Measurements from ENCODE around the gene SHFL.

DNA sequence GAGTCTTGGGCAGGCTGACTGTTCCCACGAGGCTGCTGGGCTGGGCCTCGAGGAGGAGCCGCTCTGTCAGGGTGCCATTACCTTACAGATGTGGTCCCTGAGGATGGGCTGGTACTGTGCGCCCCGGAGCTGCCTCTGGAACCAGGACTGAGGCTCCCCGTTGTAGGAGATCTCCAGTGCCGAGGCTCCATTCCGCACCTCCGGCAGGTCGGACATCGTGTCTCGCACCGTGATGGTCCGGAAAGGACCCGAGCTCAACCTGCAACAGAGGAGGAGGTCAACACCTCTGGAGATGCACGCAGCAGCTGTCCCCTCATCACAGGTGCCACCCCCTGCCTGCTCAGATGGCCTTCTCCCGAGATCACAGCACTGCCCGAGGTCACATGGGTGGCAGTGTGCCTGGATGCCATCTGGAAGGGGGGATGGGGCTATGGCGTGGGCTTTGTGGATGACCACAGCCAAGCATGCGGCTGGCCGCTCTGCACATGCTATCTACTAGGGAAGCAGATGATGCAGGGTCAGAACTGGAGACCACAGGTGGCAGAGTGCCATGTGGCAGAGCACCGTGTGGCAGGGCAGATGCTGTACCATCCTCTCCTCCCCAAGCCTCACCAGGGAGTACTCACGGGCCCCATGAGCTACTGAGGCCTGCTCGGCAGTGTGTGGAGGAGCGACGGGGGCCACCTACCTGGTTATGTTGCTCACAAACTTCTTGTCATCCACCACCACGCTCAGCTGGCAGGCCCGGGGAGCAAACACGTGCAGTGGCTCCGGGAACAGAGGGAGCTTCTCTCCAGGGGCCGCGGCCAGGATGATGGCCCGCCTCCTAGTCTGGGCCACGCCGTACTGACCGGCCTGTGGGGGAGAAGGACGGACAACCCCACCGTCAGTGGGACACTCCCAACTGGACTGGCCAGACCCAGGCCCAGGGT, 51.9 kb downstream of the SHFL start:
- no peak for TF ChIP-seq POLR2A (IDR thresholded peaks at IDR 0.05; ENCODE audit: borderline replicate concordance, extremely low read depth, insufficient read depth, insufficient read length)
- TF ChIP-seq, protein P1, sequence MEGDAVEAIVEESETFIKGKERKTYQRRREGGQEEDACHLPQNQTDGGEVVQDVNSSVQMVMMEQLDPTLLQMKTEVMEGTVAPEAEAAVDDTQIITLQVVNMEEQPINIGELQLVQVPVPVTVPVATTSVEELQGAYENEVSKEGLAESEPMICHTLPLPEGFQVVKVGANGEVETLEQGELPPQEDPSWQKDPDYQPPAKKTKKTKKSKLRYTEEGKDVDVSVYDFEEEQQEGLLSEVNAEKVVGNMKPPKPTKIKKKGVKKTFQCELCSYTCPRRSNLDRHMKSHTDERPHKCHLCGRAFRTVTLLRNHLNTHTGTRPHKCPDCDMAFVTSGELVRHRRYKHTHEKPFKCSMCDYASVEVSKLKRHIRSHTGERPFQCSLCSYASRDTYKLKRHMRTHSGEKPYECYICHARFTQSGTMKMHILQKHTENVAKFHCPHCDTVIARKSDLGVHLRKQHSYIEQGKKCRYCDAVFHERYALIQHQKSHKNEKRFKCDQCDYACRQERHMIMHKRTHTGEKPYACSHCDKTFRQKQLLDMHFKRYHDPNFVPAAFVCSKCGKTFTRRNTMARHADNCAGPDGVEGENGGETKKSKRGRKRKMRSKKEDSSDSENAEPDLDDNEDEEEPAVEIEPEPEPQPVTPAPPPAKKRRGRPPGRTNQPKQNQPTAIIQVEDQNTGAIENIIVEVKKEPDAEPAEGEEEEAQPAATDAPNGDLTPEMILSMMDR (IDR thresholded peaks at IDR 0.05 in 2 of 3, conservative IDR thresholded peaks at IDR 0.05 in 1 of 3; ENCODE audit: borderline replicate concordance in 1 of 3, insufficient read depth in 1 of 3, low read depth in 2 of 3, low read length in 2 of 3), result no peak
- TF ChIP-seq REST (IDR thresholded peaks at IDR 0.05; ENCODE audit: low read depth), result no peak
- no peak for TF ChIP-seq YY1 (IDR thresholded peaks at IDR 0.05; ENCODE audit: extremely low read depth, insufficient replicate concordance, low read depth, low read length)
- no peak for TF ChIP-seq EZH2 (IDR thresholded peaks at IDR 0.05)
- no peak for TF ChIP-seq RAD21 (IDR thresholded peaks at IDR 0.05; ENCODE audit: low read depth)
- TF ChIP-seq POLR2AphosphoS5 (IDR thresholded peaks at IDR 0.05; ENCODE audit: low read depth, low read length), result no peak
- no peak for TF ChIP-seq SP1 (IDR thresholded peaks at IDR 0.05; ENCODE audit: low read depth)
- TF ChIP-seq, protein P2, sequence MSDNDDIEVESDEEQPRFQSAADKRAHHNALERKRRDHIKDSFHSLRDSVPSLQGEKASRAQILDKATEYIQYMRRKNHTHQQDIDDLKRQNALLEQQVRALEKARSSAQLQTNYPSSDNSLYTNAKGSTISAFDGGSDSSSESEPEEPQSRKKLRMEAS (IDR thresholded peaks at IDR 0.05), result no peak
- TF ChIP-seq EGR1 (IDR thresholded peaks at IDR 0.05; ENCODE audit: low read depth), result no peak
- no peak for TF ChIP-seq TCF7L2 (IDR thresholded peaks at IDR 0.05; ENCODE audit: borderline replicate concordance, extremely low read depth, insufficient read depth, insufficient read length)
- TF ChIP-seq ZFX (IDR thresholded peaks at IDR 0.05), result no peak
- no peak for TF ChIP-seq ATF3 (IDR thresholded peaks at IDR 0.05)
- TF ChIP-seq ZNF274 (IDR thresholded peaks at IDR 0.05; ENCODE audit: low read depth, low read length), result no peak
